Measurements from ENCODE around the gene DNM2.
A peak's percentile ranks its signal among the peaks of the same experiment; 100 is the strongest.
"Not testable (repeated sequence)": the region's sequence is repeated elsewhere in the genome, so short reads cannot be mapped to it uniquely, and the experiment has no call there.

Gene DNM2

DNA sequence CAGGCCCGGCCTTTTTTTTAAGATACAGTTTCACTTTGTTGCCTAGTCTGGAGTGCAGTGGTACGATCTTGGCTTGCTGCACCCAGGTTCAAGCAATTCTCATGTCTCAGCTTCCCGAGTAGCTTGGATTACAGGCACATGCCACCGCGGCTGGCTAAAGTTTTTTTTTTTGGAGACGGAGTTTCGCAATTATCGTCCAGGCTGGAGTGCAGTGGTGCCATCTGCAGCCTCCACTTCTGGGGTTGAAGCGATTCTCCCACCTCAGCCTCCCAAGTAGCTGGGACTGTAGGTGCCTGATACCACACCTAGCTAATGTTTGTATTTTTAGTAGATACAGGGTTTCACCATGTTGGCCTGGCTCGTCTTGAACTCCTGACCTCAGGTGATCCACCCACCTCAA lies 148.6 kb downstream of the DNM2 start:
- DNase-seq (ENCODE audit: low spot score): no peak

DNA sequence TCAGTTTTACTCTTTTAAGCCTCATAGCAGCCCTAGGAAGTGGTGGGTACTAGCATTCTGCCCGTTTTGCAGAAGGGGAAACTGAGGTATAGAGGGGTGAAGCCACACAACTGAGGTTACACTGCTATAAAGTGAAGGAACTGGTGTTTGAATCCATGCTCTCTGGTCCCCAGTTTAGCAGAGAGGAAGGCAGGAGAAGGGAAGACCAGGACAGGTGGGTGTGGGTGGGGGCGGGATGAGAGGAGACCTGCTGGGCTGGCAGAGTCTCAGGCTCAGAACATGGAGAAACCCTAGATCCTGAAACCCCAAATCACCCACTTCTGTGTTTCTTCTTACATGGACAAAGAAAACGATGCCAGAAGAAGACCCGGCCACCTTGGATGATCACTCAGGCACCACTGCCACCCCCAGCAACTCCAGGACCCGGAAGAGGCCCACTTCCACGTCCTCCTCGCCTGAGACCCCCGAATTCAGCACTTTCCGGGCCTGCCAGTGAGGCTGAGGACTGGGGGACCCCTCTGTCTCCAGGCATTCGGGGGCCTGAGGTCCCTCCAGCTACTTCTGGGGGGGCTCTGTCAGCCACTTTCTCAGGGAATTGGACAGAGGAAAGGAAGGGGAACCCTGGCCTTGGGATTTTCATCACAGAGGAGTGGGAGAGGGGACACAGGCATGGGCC lies 151.1 kb downstream of the DNM2 start:
- no peak for DNase-seq (ENCODE audit: low spot score)

DNA sequence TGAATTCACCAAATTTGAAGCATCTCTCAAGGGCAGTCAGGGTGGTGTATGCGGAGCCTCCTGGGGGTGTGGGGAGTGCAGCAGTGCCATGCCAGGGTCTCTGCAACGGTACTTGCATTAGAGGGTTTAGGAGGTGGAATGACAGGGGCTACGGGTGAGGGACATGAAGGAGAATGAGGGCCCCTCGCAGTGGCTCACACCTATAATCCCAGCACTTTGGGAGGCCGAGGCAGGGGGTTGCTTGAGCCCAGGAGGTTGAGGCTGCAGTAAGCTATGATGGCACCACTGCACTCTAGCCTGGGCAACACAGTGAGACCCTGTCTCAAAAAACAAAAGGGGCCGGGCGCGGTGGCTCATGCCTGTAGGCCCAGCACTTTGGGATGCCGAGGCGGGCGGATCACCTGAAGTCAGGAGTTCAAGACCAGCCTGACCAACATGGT lies 152.0 kb downstream of the DNM2 start:
- DNase-seq (ENCODE audit: low spot score): not testable (repeated sequence)

DNA sequence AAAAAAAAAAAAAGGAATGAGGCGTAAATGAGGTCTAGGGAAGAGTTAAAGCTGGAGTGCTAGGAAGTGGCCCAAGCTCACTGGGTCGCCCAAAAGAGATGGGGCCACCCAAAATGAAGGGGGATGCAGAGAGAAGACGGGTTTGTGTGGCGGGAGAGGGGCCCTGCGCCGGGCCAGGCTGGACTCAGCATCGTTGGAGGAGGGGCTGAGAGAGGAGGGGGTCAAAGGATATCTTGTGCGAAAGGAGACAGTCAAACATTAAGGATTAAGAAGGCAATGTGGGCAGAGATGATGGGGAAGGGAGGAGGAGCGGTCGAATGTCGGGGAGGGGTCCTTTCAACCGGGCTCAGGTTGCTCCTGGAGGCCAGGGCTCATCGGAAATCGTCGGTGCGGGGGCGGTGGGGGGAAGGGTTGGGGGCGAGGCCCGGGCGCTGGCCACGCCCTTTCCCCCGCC lies 152.6 kb downstream of the DNM2 start:
- no peak for DNase-seq (ENCODE audit: low spot score)

DNA sequence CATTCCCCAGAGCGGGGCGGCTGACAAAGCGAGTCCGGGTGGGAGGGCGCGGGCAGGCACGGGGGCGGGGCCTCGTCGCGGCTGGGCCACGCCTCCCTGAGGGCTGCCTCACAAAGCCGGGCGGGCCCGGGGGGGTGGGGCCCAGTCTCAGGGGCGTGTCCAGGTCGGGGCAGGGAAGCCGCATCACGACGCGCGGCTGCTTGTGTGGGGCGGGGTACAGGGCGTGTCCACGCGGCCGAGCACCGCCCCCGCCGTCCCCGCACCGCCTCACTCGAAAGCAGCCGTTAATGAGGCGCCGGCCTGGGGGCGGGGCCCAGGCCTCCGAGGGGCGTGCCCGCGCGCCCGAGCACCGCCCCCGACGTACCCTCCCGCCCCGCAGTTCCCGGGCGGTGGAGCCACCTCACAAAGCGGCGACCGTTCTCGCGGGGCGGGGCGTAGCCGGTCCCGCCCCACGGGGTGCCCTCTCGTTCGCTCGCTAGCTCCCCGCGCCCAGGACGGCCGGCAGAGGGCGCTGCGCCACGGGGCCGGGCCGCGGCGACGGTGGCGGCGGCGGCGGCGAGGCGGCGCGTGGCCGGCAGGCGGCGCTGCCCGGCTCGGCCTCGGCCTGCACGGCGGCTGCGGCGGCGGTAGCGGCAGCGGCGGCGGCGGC lies 153.2 kb downstream of the DNM2 start, which contains the start of gene CARM1:
Gene CARM1 (plus strand): TSS at position 599 of the 649 bp plus-strand sequence. CDS start 150 bp downstream, outside the sequence.
- peak; percentile 100 for DNase-seq (ENCODE audit: low spot score)

DNA sequence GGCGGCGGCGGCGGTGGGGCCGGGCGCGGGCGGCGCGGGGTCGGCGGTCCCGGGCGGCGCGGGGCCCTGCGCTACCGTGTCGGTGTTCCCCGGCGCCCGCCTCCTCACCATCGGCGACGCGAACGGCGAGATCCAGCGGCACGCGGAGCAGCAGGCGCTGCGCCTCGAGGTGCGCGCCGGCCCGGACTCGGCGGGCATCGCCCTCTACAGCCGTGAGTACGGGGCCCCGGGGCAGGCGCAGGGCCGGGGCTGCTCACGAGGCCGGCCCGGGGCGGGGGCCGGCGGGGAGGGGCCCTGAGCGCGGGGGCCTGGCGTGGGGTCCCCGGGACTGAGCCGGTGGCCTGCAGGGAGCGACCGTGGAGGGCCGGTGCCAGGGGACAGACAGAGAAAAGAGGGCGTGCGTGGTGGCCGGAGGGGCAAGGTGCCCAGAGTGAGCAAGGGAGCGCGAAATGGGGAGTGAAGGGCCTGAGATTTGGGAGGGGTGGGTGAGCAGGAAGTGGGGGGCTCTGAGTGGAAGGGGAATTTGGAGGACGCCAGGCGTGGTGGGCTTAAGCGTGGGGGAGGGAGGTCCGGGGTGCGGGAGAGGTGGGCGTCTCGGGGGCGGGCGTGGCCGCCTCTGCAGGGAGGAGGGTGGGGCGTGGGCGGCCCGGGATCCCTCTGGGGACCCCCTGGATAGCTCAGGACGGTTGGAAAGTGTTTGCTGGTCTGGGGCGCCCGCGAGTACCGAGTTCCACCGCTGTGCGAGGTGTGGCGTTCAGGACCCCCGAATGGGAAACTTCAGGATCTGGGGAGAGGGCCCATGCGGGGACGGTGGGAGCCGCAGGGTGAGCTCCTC lies 154.0 kb downstream of the DNM2 start:
- no peak for DNase-seq (ENCODE audit: low spot score)

DNA sequence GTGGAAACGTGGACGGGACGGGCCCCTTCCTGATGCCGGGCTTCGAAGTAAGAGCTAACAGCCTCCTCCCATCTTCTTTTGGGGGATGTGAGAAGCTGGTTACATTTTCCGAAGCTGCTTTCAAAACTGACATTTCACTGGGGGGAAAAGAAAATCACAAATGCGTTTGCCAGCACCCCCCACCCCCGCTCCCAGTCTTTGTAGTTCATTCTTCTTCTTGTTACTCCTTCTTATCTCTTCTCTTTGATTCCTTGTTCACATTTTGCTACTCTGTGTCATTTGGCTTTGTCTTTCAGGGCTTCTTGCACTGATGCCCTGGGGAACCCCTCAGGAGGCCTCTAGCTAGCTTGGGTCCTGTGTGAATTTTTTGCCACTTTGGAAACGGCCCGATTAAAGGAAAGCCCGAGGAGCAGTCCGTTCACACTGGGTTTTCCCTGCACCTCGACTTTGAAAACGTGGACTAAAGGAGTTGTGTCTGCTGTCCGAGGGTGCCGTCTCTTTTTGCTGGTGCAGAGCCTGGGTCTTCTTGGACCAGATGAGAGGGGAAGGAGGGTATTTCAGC lies 154.7 kb downstream of the DNM2 start:
- DNase-seq (ENCODE audit: low spot score): no peak

DNA sequence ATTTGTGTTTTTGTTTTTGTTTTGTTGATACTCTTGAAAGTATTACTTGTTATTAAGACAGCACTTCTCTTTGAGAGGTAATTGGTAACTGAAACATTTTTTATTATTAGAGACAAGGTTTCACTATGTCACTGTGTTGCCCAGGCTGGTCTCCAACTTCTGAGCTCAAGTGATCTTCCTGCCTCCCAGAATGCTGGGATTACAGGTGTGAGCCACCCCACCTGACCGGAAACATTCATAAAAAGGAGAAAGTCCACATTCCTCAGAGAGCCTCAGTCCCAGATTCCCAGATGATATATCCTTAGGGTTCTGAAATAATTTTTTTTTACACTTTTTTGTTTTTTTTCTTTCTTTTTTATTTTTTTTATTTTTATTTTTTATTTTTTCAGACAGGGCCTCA lies 156.1 kb downstream of the DNM2 start:
- DNase-seq (ENCODE audit: low spot score): no peak

DNA sequence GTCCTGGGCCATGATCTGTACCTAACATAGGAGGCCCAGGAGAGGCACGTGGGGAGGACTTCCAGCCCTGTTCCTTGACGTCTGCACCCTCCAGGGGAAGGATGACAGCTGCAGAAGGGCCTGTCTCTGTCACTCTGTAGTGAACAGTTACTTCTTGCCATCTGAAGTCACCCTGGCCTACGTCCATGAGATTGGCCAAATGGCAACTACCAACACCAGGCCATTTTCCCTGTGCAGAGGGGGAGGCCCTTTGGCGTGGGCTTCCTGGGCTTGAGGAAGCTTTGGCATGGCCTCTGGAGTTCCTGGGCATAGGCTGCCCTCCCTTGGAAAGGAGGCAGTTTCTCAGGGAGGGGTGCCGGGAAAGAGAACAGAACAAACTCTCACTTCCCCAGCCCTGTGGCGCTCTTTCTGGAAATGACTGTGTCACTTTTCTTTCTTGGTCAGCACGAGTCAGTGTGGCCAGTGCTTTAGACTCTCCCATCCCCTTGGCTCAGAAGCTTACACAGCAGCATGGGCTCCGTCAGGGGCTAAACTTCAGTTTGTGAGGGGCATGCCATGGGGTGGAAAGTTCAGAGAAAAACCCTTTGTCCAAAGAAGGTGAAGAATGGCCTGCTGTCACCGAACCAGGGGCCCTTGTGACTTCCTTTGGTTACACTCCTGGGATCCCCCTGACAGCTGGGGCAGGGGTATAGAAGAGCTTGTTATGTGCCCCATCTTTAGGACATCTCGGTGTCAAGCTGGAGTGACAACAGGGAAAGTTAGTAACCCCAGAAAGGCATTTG lies 158.8 kb downstream of the DNM2 start:
- DNase-seq (ENCODE audit: low spot score): no peak

DNA sequence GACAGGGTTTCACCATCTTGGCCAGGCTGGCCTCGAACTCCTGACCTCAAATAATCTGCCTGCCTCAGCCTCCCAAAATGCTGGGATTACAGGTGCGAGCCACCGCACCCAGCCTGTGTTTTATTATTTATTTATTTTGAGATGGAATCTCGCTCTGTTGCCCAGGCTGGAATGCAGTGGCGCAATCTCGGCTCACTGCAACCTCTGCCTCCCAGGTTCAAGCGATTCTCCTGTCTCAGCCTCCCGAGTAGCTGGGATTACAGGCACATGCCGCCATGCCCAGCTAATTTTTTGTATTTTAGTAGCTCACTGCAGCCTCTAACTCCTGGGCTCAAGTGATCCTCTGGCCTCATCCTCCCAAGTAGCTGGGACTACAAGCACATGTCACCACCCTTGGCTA lies 159.7 kb downstream of the DNM2 start:
- not testable (repeated sequence) for DNase-seq (ENCODE audit: low spot score)

DNA sequence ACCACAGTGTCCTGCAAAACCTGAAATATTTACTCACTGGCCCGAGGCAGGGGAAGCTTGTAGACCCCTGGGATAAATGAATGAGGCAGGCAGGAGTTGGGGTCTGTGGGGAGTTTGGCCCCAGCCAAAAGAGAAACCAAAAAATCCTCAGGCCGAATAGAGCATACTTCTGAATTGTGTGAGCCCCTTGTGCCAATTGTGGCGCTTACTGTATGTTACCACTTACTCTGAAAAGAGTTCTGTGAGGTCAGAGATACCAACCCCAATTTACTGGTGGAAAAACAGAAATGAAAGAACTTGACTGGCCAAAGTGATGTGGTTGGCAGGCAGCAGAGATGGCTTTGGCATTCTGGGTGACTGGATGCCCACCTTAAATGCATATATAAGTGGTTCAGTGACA lies 160.4 kb downstream of the DNM2 start:
- DNase-seq (ENCODE audit: low spot score): no peak
